Measurements from ENCODE around the gene HAPSTR1. TPM values are rescaled to one million over a fixed set of nuclear protein-coding genes. Genes with fewer than 3 reads are reported as not detected.

HAPSTR1 gene
- total and polyA plus RNA-seq, 2 of the 13 experiments (the other 11 are each of a cell fraction or from before 2014, with no cell fraction given) = 25.2 to 83.2 TPM

DNA sequence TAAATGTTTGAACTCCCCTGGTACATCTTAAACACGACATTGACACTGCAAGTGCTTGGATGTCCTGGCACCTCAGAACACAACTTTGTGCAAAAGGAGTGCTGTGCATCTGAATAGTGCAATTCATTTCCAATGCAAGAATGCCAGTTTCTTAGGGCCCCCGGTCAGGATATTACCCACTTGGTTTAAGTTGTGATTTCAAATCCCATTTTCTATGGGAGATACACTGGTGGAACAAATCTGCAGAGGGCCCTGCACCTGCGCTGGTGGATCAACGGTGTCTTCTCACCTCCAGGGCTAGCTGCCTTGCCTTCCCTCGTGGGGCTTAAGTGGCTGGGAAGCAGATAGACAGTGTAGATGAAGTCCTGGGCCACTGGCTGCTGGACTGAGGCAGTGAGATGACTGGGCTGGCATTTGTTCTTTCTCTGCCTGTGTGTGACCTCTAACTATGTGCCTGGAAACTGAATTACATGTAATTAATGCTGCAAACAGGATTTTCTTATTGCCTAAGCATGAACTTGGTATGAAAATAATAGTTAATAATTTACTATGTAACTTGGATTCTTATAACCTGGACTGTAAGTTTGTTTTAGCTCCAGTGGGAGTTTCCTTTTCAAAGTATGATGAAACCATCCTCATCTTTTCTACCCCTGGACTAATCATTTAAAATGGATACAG, 20.9 kb downstream of the HAPSTR1 start (continued):
- TF ChIP-seq AHDC1 (CRISPR knock-in tag; IDR thresholded peaks at IDR 0.05; ENCODE audit: borderline replicate concordance) (0 out of 2 replicates have a peak, but pooled peaks have one; percentile 34), ZBTB14 (CRISPR knock-in tag; IDR thresholded peaks at IDR 0.05) (no peak), HOXD1 (CRISPR knock-in tag; IDR thresholded peaks at IDR 0.05) (no peak), MTA3 (CRISPR knock-in tag; IDR thresholded peaks at IDR 0.05) (no peak), JUN (CRISPR knock-in tag; IDR thresholded peaks at IDR 0.05) (no peak), ETV6 (CRISPR knock-in tag; conservative IDR thresholded peaks at IDR 0.05) (no peak), HES4 (CRISPR knock-in tag; IDR thresholded peaks at IDR 0.05; ENCODE audit: borderline replicate concordance) (no peak), NR2F1 (CRISPR knock-in tag; IDR thresholded peaks at IDR 0.05) (peak in 1 of 2 experiments; percentile 8; a peak in 1 of 4 replicates), KLF13 (CRISPR knock-in tag; IDR thresholded peaks at IDR 0.05) (no peak), CTCF (CRISPR knock-in tag; IDR thresholded peaks at IDR 0.05) (no peak)
- TF ChIP-seq, protein P1, sequence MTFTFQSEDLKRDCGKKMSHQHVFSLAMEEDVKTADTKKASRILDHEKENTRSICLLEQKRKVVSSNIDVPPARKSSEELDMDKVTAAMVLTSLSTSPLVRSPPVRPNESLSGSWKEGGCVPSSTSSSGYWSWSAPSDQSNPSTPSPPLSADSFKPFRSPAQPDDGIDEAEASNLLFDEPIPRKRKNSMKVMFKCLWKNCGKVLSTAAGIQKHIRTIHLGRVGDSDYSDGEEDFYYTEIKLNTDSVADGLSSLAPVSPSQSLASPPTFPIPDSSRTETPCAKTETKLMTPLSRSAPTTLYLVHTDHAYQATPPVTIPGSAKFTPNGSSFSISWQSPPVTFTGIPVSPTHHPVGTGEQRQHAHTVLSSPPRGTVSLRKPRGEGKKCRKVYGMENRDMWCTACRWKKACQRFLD (CRISPR knock-in tag; IDR thresholded peaks at IDR 0.05; ENCODE audit: borderline replicate concordance) = no peak
- TF ChIP-seq, protein P2, sequence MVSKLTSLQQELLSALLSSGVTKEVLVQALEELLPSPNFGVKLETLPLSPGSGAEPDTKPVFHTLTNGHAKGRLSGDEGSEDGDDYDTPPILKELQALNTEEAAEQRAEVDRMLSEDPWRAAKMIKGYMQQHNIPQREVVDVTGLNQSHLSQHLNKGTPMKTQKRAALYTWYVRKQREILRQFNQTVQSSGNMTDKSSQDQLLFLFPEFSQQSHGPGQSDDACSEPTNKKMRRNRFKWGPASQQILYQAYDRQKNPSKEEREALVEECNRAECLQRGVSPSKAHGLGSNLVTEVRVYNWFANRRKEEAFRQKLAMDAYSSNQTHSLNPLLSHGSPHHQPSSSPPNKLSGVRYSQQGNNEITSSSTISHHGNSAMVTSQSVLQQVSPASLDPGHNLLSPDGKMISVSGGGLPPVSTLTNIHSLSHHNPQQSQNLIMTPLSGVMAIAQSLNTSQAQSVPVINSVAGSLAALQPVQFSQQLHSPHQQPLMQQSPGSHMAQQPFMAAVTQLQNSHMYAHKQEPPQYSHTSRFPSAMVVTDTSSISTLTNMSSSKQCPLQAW (CRISPR knock-in tag; IDR thresholded peaks at IDR 0.05) = peak; percentile 31; the same call in 1 of the 2 replicates
- TF ChIP-seq, protein P3, sequence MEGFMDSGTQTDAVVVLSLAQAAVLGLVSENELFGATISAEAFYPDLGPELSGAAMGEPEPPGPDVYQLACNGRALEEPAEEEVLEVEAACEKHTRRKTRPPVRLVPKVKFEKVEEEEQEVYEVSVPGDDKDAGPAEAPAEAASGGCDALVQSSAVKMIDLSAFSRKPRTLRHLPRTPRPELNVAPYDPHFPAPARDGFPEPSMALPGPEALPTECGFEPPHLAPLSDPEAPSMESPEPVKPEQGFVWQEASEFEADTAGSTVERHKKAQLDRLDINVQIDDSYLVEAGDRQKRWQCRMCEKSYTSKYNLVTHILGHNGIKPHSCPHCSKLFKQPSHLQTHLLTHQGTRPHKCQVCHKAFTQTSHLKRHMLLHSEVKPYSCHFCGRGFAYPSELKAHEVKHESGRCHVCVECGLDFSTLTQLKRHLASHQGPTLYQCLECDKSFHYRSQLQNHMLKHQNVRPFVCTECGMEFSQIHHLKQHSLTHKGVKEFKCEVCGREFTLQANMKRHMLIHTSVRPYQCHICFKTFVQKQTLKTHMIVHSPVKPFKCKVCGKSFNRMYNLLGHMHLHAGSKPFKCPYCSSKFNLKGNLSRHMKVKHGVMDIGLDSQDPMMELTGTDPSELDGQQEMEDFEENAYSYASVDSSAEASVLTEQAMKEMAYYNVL (CRISPR knock-in tag; IDR thresholded peaks at IDR 0.05; ENCODE audit: borderline replicate concordance) = no peak
